Fibroblast of skin of right quadriceps (primary cell): ENCODE results near the gene SPTBN2.
"Not testable (repeated sequence)": the region's sequence is repeated elsewhere in the genome, so short reads cannot be mapped to it uniquely, and the experiment has no call there.

ENCODE experiments used
- DNase-seq: peaks from one replicate; pipeline ENCODE4 v3.0.0-alpha.2; 2013

Gene SPTBN2

GRCh38 chr11:66683877-66684276 lies 45.1 kb downstream of the SPTBN2 start:
- no peak for DNase-seq

- DNase-seq: no peak
Observed at GRCh38 chr11:66680966-66681645, 47.9 kb downstream of the SPTBN2 start.

GRCh38 chr11:66677599-66678375 lies 51.2 kb downstream of the SPTBN2 start, which contains the start of gene RBM4B:
RBM4B (minus strand) TSS chr11:66677887; CDS start chr11:66677079, 808 bp downstream.
- DNase-seq: peak; percentile 95

- no peak for DNase-seq
Observed at GRCh38 chr11:66676931-66677598, 52.0 kb downstream of the SPTBN2 start.

GRCh38 chr11:66676282-66676919 lies 52.6 kb downstream of the SPTBN2 start:
- DNase-seq: no peak

GRCh38 chr11:66674964-66675602 lies 53.9 kb downstream of the SPTBN2 start:
- no peak for DNase-seq

- no peak for DNase-seq
Observed at GRCh38 chr11:66670816-66671215, 58.2 kb downstream of the SPTBN2 start.

GRCh38 chr11:66665369-66665768 lies 63.6 kb downstream of the SPTBN2 start:
- no peak for DNase-seq

- no peak for DNase-seq
Observed at GRCh38 chr11:66663741-66664296, 65.2 kb downstream of the SPTBN2 start.

GRCh38 chr11:66659763-66660162 lies 69.3 kb downstream of the SPTBN2 start:
- no peak for DNase-seq

GRCh38 chr11:66653123-66653522 lies 75.9 kb downstream of the SPTBN2 start:
- DNase-seq: no peak

GRCh38 chr11:66652651-66653050 lies 76.4 kb downstream of the SPTBN2 start:
- DNase-seq: no peak

GRCh38 chr11:66651016-66651415 lies 78.0 kb downstream of the SPTBN2 start:
- peak; percentile 24 for DNase-seq

GRCh38 chr11:66649903-66650302 lies 79.1 kb downstream of the SPTBN2 start:
- no peak for DNase-seq

GRCh38 chr11:66646828-66647227 lies 82.2 kb downstream of the SPTBN2 start:
- no peak for DNase-seq

- DNase-seq: no peak
Observed at GRCh38 chr11:66643745-66644437, 85.1 kb downstream of the SPTBN2 start.

- peak; percentile 19 for DNase-seq
Observed at GRCh38 chr11:66641834-66642233, 87.2 kb downstream of the SPTBN2 start.

- DNase-seq: not testable (repeated sequence)
Observed at GRCh38 chr11:66639814-66640340, 89.1 kb downstream of the SPTBN2 start.

- peak; percentile 33 for DNase-seq
Observed at GRCh38 chr11:66639066-66639813, 89.8 kb downstream of the SPTBN2 start.
